Hepatocyte (in vitro differentiated cells): ENCODE measurements around the gene ALDH1L1.

Experiments used
- CTCF ChIP-seq: fragments of 200-600 bp; sonication (generic); IDR thresholded peaks from 2 replicates; pipeline ENCODE4 v1.5.1; 2016; ENCODE audit warnings: antibody characterized with exemption, mild to moderate bottlenecking; ENCODE audit not compliant: poor library complexity
- EZH2 ChIP-seq: fragments of 200-600 bp; sonication (generic); IDR thresholded peaks from 2 replicates; pipeline ENCODE4 v1.6.1; 2016; ENCODE audit warnings: antibody characterized with exemption, mild to moderate bottlenecking, borderline replicate concordance

GRCh38 chr3:126107957-126108675 lies 72.3 kb downstream of the ALDH1L1 start:
- no peak for TF ChIP-seq CTCF
- TF ChIP-seq EZH2, result no peak
